PC-9 (cell line): ENCODE measurements around the gene PHLDA3. TPM values are rescaled to one million over a fixed set of nuclear protein-coding genes. Genes with fewer than 3 reads are reported as not detected.

Experiments
- BruUV-seq: library from RNA; stranded (reverse); fragments of 400-500 nt; replicated peaks from 2 replicates; lab custom pipeline; 2021; lab: Mats Ljungman, UMichigan
- CTCF ChIA-PET: fragments of 300-600 bp; sonication (Branson Sonifier 250); formaldehyde crosslinking; loops from one replicate; lab custom pipeline; 2022; ENCODE audit warnings: antibody characterized with exemption; lab: Charles Lee
- POLR2A ChIA-PET: fragments of 300-600 bp; sonication (Branson Sonifier 250); formaldehyde crosslinking; loops from one replicate; lab custom pipeline; 2022; ENCODE audit warnings: antibody characterized with exemption; ENCODE audit not compliant: unreplicated experiment; lab: Charles Lee
- DNase-seq, 2 experiments: peaks; one replicate each; pipeline versions ENCODE4 v3.0.0 to v3.0.0-alpha.2; 2015 to 2022; ENCODE audit warnings: mixed read lengths in 1 of 2
- H2AFZ ChIP-seq: fragments of 200-600 bp; sonication (generic); 2 replicates; pipeline ENCODE4 v1.8.1; 2017; ENCODE audit warnings: antibody characterized with exemption
- H3F3A ChIP-seq: fragments of 200-600 bp; sonication (generic); 2 replicates; pipeline ENCODE4 v1.8.1; 2017; ENCODE audit warnings: antibody characterized with exemption, mild to moderate bottlenecking, low read depth; ENCODE audit not compliant: insufficient read depth
- H3K27ac ChIP-seq: fragments of 200-600 bp; sonication (generic); 2 replicates; pipeline ENCODE4 v1.6.1; 2016; ENCODE audit warnings: mixed run types
- H3K27me3 ChIP-seq: fragments of 200-600 bp; sonication (generic); 2 replicates; pipeline ENCODE4 v1.6.1; 2016; ENCODE audit warnings: low read depth, mixed run types; ENCODE audit not compliant: insufficient read depth
- H3K36me3 ChIP-seq: fragments of 200-600 bp; sonication (generic); 2 replicates; pipeline ENCODE4 v1.6.1; 2016; ENCODE audit warnings: low read depth, mixed run types
- H3K4me1 ChIP-seq: fragments of 200-600 bp; sonication (generic); replicated peaks from 2 replicates; pipeline ENCODE4 v1.6.1; 2016; ENCODE audit warnings: mixed run types; ENCODE audit not compliant: insufficient read depth
- H3K4me2 ChIP-seq: fragments of 200-600 bp; sonication (generic); 2 replicates; pipeline ENCODE4 v1.6.1; 2017; ENCODE audit warnings: mixed run types
- H3K4me3 ChIP-seq: fragments of 200-600 bp; sonication (generic); 2 replicates; pipeline ENCODE4 v1.6.1; 2016; ENCODE audit warnings: mixed run types
- H3K79me2 ChIP-seq: fragments of 200-600 bp; sonication (generic); 2 replicates; pipeline ENCODE4 v1.6.1; 2017; ENCODE audit warnings: low read depth, mixed run types
- H3K9me2 ChIP-seq: fragments of 200-600 bp; sonication (generic); 2 replicates; pipeline ENCODE4 v1.8.1; 2017; ENCODE audit warnings: mild to moderate bottlenecking; ENCODE audit not compliant: insufficient read depth
- H3K9me3 ChIP-seq: fragments of 200-600 bp; sonication (generic); 2 replicates; pipeline ENCODE4 v1.8.1; 2016; ENCODE audit warnings: low read depth; ENCODE audit not compliant: insufficient read depth
- H4K20me1 ChIP-seq: fragments of 200-600 bp; sonication (generic); 2 replicates; pipeline ENCODE4 v1.8.1; 2017; ENCODE audit not compliant: insufficient read depth
- CTCF ChIP-seq: fragments of 200-600 bp; sonication (generic); conservative IDR thresholded peaks from 2 replicates; pipeline ENCODE4 v1.6.1; 2017; ENCODE audit warnings: mixed run types, antibody characterized with exemption, mild to moderate bottlenecking, moderate library complexity
- EZH2 ChIP-seq: fragments of 200-600 bp; sonication (generic); IDR thresholded peaks from 2 replicates; pipeline ENCODE4 v1.8.0; 2017; ENCODE audit warnings: antibody characterized with exemption, low read depth
- intact Hi-C: fragments of 100-400 bp; cut with micrococcal nuclease; formaldehyde crosslinking; loops from one replicate; pipeline ENCODE4 v1.10.0; 2022; ENCODE audit not compliant: unreplicated experiment
- total RNA-seq: library from RNA; stranded (reverse); gene quantifications from 2 replicates; pipeline ENCODE4 v1.2.3, GENCODE V29; 2021

PHLDA3 gene
- total RNA-seq, 1 experiment from 2014 or later = 31.6 TPM

GRCh38 chr1:201491896-201492511 is 23.0 kb upstream of the PHLDA3 start:
- Histone ChIP-seq H4K20me1 (no peaks in the 10 kb centered on the region), H3K27ac (no peak overlapping the region), H3F3A (peaks cover 29% of the 10 kb centered on the region; the same call in 1 of the 2 replicates), H3K27me3 (no peaks in the 10 kb centered on the region), H3K9me3 (no peaks in the 10 kb centered on the region), H3K9me2 (no peaks in the 10 kb centered on the region), H3K4me3 (no peak overlapping the region), H3K36me3 (no peaks in the 10 kb centered on the region), H2AFZ (no peak overlapping the region), H3K4me2 (no peak overlapping the region), H3K4me1 (peaks cover 31% of the 10 kb centered on the region), H3K79me2 (no peaks in the 10 kb centered on the region)
- ChIA-PET CTCF (no interaction called here), POLR2A (no interaction called here)
- intact Hi-C loops = no loop called here
- no peak for DNase-seq
- BruUV-seq = no TSS peak
- TF ChIP-seq EZH2 (no peak), CTCF (no peak)

DNA sequence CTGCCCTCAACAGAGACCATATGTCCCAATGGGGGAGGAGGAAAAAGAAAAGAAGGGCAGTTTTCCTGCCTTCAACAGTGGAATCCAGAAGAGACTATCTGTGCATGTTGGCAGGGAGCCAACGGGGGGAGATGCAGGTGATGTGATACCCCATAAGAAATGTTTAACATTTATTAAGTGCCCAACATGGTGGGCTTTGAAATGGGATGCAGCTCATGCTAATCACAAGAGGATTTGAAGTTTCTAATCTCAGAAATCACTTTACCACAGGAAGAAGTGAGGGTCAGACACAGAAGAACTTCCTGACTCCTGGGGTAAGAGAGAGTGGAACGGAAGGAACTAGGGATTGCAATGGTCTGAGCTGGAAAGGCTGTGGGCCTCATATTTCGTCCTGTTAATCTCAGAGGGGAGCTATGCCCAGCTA is 21.7 kb upstream of the PHLDA3 start:
- Histone ChIP-seq H4K20me1 (no peaks in the 10 kb centered on the region), H3K79me2 (no peaks in the 10 kb centered on the region), H3K4me1 (peaks cover 41% of the 10 kb centered on the region), H3K27me3 (no peaks in the 10 kb centered on the region), H3K4me3 (no peak overlapping the region), H3K9me3 (no peaks in the 10 kb centered on the region), H2AFZ (no peak overlapping the region), H3F3A (peaks cover 39% of the 10 kb centered on the region; the same call in 1 of the 2 replicates), H3K27ac (no peak overlapping the region), H3K4me2 (no peak overlapping the region), H3K9me2 (no peaks in the 10 kb centered on the region), H3K36me3 (no peaks in the 10 kb centered on the region)
- ChIA-PET CTCF (interaction anchor here (0.8 kb wide), 1 partner anchor 40 kb away, joined by 4 read pairs; no protein-coding TSS in a partner anchor), POLR2A (no interaction called here)
- intact Hi-C loops = no loop called here
- no peak for DNase-seq
- BruUV-seq = no TSS peak
- no peak for TF ChIP-seq EZH2
- no peak for TF ChIP-seq CTCF

DNA sequence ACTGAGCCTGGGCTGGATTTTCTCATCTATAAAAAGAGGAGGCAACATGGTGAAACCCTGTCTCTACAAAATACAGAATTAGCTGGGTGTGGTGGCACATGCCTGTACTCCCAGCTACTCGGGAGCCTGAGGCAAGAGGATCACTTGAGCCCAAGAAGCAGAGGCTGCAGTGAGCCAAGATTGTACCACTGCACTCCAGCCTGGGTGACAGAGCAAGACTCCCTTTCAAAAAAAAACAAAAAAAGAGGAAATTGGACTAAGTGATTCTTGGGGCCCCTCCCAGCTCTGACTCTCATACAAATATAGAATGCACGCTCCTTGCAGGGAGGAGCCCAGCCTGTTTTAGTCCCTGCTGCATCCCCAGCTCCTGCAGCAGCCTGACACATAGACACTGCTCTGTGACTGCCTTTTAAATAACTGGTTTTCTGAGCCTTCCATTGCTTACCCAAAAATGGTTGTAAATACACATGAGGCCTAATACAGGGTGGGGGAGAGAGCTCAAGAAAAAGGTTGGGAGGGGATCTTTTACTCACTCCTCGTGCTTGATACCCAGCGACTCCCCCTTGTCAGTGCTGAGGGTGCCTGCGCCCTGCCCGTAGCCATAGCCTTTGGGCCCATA is 20.8 kb upstream of the PHLDA3 start:
- intact Hi-C loops = loop anchor here (1.0 to 2.0 kb wide), 2 partner anchors 28 to 29 kb away; no protein-coding TSS in a partner anchor
- Histone ChIP-seq H2AFZ (no peak overlapping the region), H3K27me3 (no peaks in the 10 kb centered on the region), H4K20me1 (no peaks in the 10 kb centered on the region), H3K79me2 (no peaks in the 10 kb centered on the region), H3K4me1 (peaks cover 43% of the 10 kb centered on the region), H3K36me3 (no peaks in the 10 kb centered on the region), H3F3A (peaks cover 41% of the 10 kb centered on the region; the same call in 1 of the 2 replicates), H3K4me2 (peak overlapping the region; percentile 54), H3K9me2 (no peaks in the 10 kb centered on the region), H3K9me3 (no peaks in the 10 kb centered on the region), H3K4me3 (no peak overlapping the region), H3K27ac (peak overlapping the region; percentile 78)
- CTCF ChIA-PET = interaction anchor here (0.6 to 1.4 kb wide), 3 partner anchors 9 to 142 kb away, joined by 3 to 14 read pairs (median 3); no protein-coding TSS in a partner anchor
- POLR2A ChIA-PET = interaction anchor here (0.6 to 0.7 kb wide), 2 partner anchors 21 to 24 kb away, joined by 3 to 5 read pairs; no protein-coding TSS in a partner anchor
- TF ChIP-seq CTCF (no peak), EZH2 (no peak)
- DNase-seq = no peak
- no TSS peak for BruUV-seq
